Pancreas (tissue), 10 donors: ENCODE data around the gene ASTN2. TPM values are rescaled to one million over a fixed set of nuclear protein-coding genes. Genes with fewer than 3 reads are reported as not detected.

Source experiments
- ATAC-seq, 4 donors: fragments of 200-7000 bp; cut with Tn5 transposase; one replicate each; pipeline versions ENCODE4 v1.8.0 to v1.9.1; 2020; ENCODE audit warnings: mild to moderate bottlenecking in 4 of 4, moderate library complexity in 4 of 4
- DNase-seq, 6 donors: peaks; one replicate each; pipeline ENCODE4 v3.0.0-alpha.2; 2020
- FAIRE-seq: peaks from 2 replicates; lab custom pipeline; 2012; peaks lifted over from hg19 to GRCh38; lab: Jason Lieb, UNC
- H3K27ac ChIP-seq, 4 donors: fragments of 200-600 bp; sonication (generic); 1 replicate in 3 of 4; 2 replicates in 1 of 4; pipeline versions ENCODE4 v1.5.0 to v1.8.0; 2020
- H3K27me3 ChIP-seq, 4 donors: fragments of 200-600 bp; one replicate each; pipeline ENCODE4 v1.8.0; 2021
- H3K36me3 ChIP-seq, 3 donors: fragments of 200-600 bp; sonication (generic) in 1 of 3; one replicate each; pipeline versions ENCODE4 v1.5.0 to v1.8.0; 2020 to 2021
- H3K4me1 ChIP-seq, 3 donors: fragments of 200-600 bp; one replicate each; pipeline ENCODE4 v1.8.0; 2021
- H3K4me3 ChIP-seq, 4 donors: fragments of 200-600 bp; sonication (generic) in 2 of 4; one replicate each; pipeline versions ENCODE4 v1.5.0 to v1.8.0; 2020 to 2021
- H3K9me3 ChIP-seq, 4 donors: fragments of 200-600 bp; one replicate each; pipeline ENCODE4 v1.8.0; 2021
- WGBS, 2 donors: extraction: QIAGEN DNeasy Blood & Tissue Kit; methylation state at CpG; one replicate each; pipeline ENCODE4 v1.1.7; 2013; 5-methylcytosine and 5-hydroxymethylcytosine counted together
- intact Hi-C, 3 donors: fragments of 100-400 bp; cut with DNase I; formaldehyde crosslinking; loops; one replicate each; pipeline versions ENCODE4 v1.11.1 to v1.14.2; 2022
- polyA plus RNA-seq, 2 donors: library from polyadenylated mRNA; stranded (reverse); fragments of 200-250 nt; gene quantifications; one replicate each; pipeline ENCODE4 v1.2.3, GENCODE V29; 2013
- total RNA-seq, 6 donors: library from RNA; stranded (reverse); fragmentation: NEBNext Ultra II Directional in 4 of 6; extraction: Animal tissue kit (Norgen Biotek cat#: 25700) in 4 of 6; gene quantifications; one replicate each; pipeline versions ENCODE4 v1.2.1 to v1.2.4, GENCODE V29; 2021 to 2023
- TF ChIP-seq, protein P1 (sequence below), 4 donors: fragments of 200-600 bp; sonication (generic) in 3 of 4; IDR thresholded peaks; one replicate each; pipeline versions ENCODE4 v1.5.0 to v1.8.0; 2021; ENCODE audit warnings: antibody characterized with exemption in 4 of 4
- donor health status: healthy with polysubstance abuse.
- donor health status: DM: no; HTN: no; CAD: no; lungs with moderate emphysema.
- donor health status: DM: no; HTN: no; CAD: no.
- donor health status: control.
- donor health status: control.
- donor health status: Bipolar disorder and iron deficiency.
- donor health status: DM: yes; HTN: yes; CAD: no.
- donor health status: DM: no; HTN: no; CAD: no.
- donor health status: DM: no; HTN: no; CAD: no.
- donor health status: DM: yes; HTN: yes; CAD: no.

Gene ASTN2
- total and polyA plus RNA-seq, 8 donors: 1.3 to 11.9 (median 6.7) TPM

GRCh38 chr9:116688806-116689485 lies 725.9 kb downstream of the ASTN2 start:
- H3K27me3 ChIP-seq: no peaks in the 10 kb centered on the region
- TF ChIP-seq, protein P1, sequence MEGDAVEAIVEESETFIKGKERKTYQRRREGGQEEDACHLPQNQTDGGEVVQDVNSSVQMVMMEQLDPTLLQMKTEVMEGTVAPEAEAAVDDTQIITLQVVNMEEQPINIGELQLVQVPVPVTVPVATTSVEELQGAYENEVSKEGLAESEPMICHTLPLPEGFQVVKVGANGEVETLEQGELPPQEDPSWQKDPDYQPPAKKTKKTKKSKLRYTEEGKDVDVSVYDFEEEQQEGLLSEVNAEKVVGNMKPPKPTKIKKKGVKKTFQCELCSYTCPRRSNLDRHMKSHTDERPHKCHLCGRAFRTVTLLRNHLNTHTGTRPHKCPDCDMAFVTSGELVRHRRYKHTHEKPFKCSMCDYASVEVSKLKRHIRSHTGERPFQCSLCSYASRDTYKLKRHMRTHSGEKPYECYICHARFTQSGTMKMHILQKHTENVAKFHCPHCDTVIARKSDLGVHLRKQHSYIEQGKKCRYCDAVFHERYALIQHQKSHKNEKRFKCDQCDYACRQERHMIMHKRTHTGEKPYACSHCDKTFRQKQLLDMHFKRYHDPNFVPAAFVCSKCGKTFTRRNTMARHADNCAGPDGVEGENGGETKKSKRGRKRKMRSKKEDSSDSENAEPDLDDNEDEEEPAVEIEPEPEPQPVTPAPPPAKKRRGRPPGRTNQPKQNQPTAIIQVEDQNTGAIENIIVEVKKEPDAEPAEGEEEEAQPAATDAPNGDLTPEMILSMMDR (IDR thresholded peaks at IDR 0.05): no peak
- no peak overlapping the region for H3K4me3 ChIP-seq
- intact Hi-C loops: no loop called here
- ATAC-seq (no peak), DNase-seq (no peak), FAIRE-seq (no peak)
- no peaks in the 10 kb centered on the region for H3K36me3 ChIP-seq
- H3K27ac ChIP-seq: no peak overlapping the region
- peaks cover 24 to 45% (median 27%) of the 10 kb centered on the region in 3 donors for H3K4me1 ChIP-seq
- 81 to 88% methylated on average over 3 of the region's 3 CpGs for WGBS, 2 donors
- H3K9me3 ChIP-seq: no peaks in the 10 kb centered on the region

- Histone ChIP-seq H3K36me3 (no peaks in the 10 kb centered on the region), H3K4me1 (peaks cover 16 to 34% (median 20%) of the 10 kb centered on the region in 3 donors), H3K27ac (no peak overlapping the region), H3K9me3 (no peaks in the 10 kb centered on the region), H3K4me3 (peak overlapping the region; percentile 35 to 67 (median 54)), H3K27me3 (no peaks in the 10 kb centered on the region)
- ATAC-seq: peak; percentile 7 to 8 (median 7)
- WGBS, 2 donors: 6 to 7% methylated on average over 7 of the region's 7 CpGs
- intact Hi-C loops: no loop called here
- no peak for FAIRE-seq
- TF ChIP-seq, protein P1 (IDR thresholded peaks at IDR 0.05): no peak
- DNase-seq: no peak
Observed at GRCh38 chr9:116687754-116688135, 727.1 kb downstream of the ASTN2 start.

- H3K9me3 ChIP-seq: no peaks in the 10 kb centered on the region
- intact Hi-C loops: no loop called here
- H3K4me3 ChIP-seq: peak within 1 kb of the TSS; percentile 35 to 67 (median 54)
- H3K36me3 ChIP-seq: no peaks in the 10 kb centered on the region
- FAIRE-seq (no peak), ATAC-seq (peak; percentile 96 to 99 (median 98)), DNase-seq (peak; percentile 87 to 98 (median 94))
- WGBS, 2 donors: 0 to 1% methylated on average over 48 to 54 of the region's 54 CpGs
- H3K27me3 ChIP-seq: no peaks in the 10 kb centered on the region
- H3K4me1 ChIP-seq: peaks cover 16 to 29% (median 18%) of the 10 kb centered on the region in 3 donors
- TF ChIP-seq, protein P1 (IDR thresholded peaks at IDR 0.05): no peak
- peak within 1 kb of the TSS in 3 of 4 donors; percentile 45 to 79 (median 57) for H3K27ac ChIP-seq
Observed at GRCh38 chr9:116687074-116687753, 727.6 kb downstream of the ASTN2 start, which contains the start of gene TRIM32. Gene TRIM32 (plus strand): TSS chr9:116687305. CDS start chr9:116697743, 10,438 bp downstream.

DNA sequence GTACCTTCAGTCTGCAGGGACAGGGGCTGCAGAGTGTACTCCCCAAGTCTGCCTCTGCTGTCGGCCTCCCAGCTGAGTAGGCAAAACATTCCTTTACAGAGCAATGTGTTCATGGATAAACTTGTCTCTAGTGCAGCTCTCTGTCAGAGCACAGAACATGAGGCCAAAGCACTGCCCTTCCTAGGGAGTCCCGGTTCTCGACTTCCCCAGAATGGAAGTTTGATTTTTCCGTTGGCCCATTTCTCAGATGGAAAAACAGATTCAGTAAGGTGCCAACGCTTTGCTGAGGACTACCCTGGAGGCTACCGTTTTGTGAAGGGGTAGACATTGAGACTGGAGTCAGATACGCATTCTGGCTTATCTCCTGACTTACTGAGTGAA lies 728.2 kb downstream of the ASTN2 start:
- TF ChIP-seq, protein P1 (IDR thresholded peaks at IDR 0.05): no peak
- FAIRE-seq (no peak), ATAC-seq (peak; percentile 27 to 54 (median 49)), DNase-seq (no peak)
- no peaks in the 10 kb centered on the region for H3K36me3 ChIP-seq
- intact Hi-C loops: no loop called here
- H3K27ac ChIP-seq: peak overlapping the region in 3 of 4 donors; percentile 45 to 79 (median 57)
- 8 to 9% methylated on average over 7 of the region's 7 CpGs for WGBS, 2 donors
- peak overlapping the region; percentile 35 to 67 (median 54) for H3K4me3 ChIP-seq
- H3K9me3 ChIP-seq: no peaks in the 10 kb centered on the region
- no peaks in the 10 kb centered on the region for H3K27me3 ChIP-seq
- H3K4me1 ChIP-seq: peaks cover 13 to 23% (median 16%) of the 10 kb centered on the region in 3 donors
